Esophagus squamous epithelium (tissue), 4 donors: ENCODE data around the gene ADCYAP1.

Source experiments
- POLR2A ChIP-seq, 4 donors: fragments of 450-650 bp; IDR thresholded peaks; one replicate each; pipeline ENCODE4 v1.6.1; 2017; ENCODE audit warnings: antibody characterized with exemption in 4 of 4, mild to moderate bottlenecking in 4 of 4, moderate library complexity in 3 of 4
- TF ChIP-seq, protein P1 (sequence below), 6 experiments: fragments of 450-650 bp in 4 of 6; fragments of 200-600 bp in 2 of 6; sonication (generic) in 2 of 6; IDR thresholded peaks; one replicate each; pipeline ENCODE4 v1.5.1; 2016 to 2019; ENCODE audit warnings: antibody characterized with exemption in 6 of 6, mild to moderate bottlenecking in 4 of 6, moderate library complexity in 4 of 6

- TF ChIP-seq, protein P1, sequence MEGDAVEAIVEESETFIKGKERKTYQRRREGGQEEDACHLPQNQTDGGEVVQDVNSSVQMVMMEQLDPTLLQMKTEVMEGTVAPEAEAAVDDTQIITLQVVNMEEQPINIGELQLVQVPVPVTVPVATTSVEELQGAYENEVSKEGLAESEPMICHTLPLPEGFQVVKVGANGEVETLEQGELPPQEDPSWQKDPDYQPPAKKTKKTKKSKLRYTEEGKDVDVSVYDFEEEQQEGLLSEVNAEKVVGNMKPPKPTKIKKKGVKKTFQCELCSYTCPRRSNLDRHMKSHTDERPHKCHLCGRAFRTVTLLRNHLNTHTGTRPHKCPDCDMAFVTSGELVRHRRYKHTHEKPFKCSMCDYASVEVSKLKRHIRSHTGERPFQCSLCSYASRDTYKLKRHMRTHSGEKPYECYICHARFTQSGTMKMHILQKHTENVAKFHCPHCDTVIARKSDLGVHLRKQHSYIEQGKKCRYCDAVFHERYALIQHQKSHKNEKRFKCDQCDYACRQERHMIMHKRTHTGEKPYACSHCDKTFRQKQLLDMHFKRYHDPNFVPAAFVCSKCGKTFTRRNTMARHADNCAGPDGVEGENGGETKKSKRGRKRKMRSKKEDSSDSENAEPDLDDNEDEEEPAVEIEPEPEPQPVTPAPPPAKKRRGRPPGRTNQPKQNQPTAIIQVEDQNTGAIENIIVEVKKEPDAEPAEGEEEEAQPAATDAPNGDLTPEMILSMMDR (IDR thresholded peaks at IDR 0.05), result no peak
- TF ChIP-seq POLR2A (IDR thresholded peaks at IDR 0.05), result no peak
Observed at GRCh38 chr18:887716-888115, 17.0 kb upstream of the ADCYAP1 start.
